WI38 (cell line): ENCODE results near the gene CRYGB.
A peak's percentile ranks its signal among the peaks of the same experiment; 100 is the strongest.

Experiments used
- H3K4me3 ChIP-seq: 2 replicates; pipeline ENCODE4 v1.5.1; 2011; ENCODE audit warnings: low read depth, mild to moderate bottlenecking, control low read depth, low read length
- CTCF ChIP-seq: IDR thresholded peaks from 2 replicates; pipeline ENCODE4 v1.5.1; 2012; ENCODE audit warnings: low read depth, mild to moderate bottlenecking, control low read depth, low read length

CRYGB gene

DNA sequence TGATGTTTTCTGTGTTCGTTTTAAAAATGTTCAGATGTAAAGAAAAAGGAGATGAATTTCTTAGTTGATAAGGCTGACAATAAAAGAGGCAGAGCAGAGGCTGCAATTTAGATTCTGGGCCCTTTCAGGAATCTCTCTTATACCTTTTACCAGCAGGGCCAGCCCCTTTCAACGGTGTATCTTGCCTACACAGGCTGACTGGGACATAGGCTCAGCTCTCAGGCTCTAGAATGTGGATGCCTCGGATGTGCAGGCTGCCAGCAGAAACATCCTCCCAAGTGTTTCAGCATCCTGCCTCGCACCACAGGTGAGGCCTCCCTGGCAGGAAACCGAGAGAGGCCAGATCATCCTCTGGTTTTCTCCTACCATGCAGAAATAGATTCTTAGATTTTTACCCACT lies 40.5 kb upstream of the CRYGB start:
- TF ChIP-seq CTCF, result no peak

DNA sequence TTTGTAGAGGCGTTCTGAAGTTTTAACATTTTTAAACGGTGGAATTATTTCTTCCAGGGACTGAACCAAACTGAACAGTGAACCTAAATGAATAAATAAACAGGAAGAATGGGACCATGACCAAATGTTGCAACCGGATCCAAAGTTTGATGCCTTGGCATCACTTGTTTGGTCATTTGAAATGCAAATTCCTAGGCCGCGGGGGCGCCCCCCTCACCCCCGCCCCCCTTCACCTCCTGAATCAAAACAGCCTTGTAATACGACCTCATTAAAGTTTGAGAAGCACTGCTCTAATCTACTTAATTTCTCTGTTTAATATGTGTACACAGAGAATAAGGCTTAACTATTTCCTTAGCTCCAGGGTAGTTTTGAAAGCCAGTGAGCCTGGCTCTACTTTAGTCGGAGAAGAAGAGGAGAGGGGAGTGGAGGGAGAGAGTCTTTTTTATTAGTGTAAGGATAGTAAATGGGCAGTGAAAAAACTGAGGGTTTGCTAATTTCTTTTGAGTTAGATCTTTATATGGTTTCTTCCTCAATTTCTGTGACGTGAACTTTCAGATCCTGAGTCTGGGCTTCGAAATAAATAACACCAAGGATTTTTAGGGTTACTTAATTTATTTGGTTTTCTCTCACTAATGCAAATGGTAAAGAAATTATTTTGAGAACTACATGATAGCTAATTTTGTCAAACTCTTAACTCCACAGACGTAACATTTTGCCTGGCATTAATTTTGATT lies 38.2 kb upstream of the CRYGB start:
- TF ChIP-seq CTCF, result no peak

More for the DNA sequence above, 40.5 kb upstream of the CRYGB start:
- no peak overlapping the region for H3K4me3 ChIP-seq

GRCh38 chr2:208183526-208183925 lies 37.6 kb upstream of the CRYGB start:
- H3K4me3 ChIP-seq, result no peak overlapping the region
- no peak for TF ChIP-seq CTCF

More for the DNA sequence above, 38.2 kb upstream of the CRYGB start:
- no peak overlapping the region for H3K4me3 ChIP-seq

DNA sequence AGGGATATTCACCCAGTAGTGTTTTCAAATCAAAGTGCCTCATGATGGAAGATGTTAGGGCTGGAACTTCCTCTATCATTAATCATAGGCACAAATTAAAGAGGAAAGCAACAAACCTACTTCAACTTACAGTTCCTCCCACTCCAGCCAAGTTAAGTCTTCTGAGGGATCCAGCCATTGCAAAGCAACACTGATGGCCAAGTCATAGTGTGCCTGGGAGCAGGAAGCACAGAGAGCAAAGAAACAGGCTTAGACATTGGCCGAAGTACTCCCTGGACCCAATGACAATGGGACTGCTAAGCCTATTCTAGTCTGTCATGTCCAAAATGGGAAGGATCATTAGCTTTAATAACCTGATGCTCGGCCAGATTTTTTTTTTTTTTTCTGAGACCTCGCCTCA lies 36.9 kb upstream of the CRYGB start:
- no peak for TF ChIP-seq CTCF
- H3K4me3 ChIP-seq, result no peak overlapping the region

DNA sequence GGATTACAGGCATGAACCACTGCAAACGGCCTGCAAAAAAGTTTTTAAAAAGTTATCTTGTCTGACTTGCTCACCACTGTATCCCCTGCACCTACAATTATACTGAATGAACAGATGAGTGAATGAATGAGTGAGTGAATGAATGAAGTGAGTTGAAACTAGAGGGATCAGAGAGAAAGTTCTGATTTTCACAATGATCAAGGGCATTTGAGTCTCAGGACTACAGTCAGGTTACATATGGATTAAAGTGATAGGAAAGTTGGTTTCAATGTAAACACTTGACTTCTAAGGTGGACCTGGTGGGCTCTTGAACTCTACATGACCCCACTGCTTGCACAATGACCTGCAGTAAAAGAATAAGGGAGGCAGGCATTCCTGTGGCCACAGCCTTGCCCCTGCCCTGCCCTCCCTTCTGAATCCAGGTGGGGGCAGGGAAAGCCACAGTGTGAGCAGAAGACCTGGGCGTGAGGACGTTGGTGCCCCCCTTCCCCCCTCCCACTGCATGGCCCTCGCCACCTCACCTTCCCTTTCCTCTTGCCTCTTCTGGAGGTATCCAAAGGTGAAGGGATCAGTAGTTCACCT lies 33.2 kb upstream of the CRYGB start:
- no peak for TF ChIP-seq CTCF
- H3K4me3 ChIP-seq, result no peak overlapping the region

- no peak for TF ChIP-seq CTCF
- no peak overlapping the region for H3K4me3 ChIP-seq
These were observed 29.8 kb upstream of the CRYGB start for GRCh38 chr2:208175840-208176153.

GRCh38 chr2:208175069-208175839 lies 29.3 kb upstream of the CRYGB start:
- TF ChIP-seq CTCF, result peak; percentile 92
- H3K4me3 ChIP-seq, result no peak overlapping the region
